ENCODE results near the gene ZNF488. TPM values are rescaled to one million over a fixed set of nuclear protein-coding genes. Genes with fewer than 3 reads are reported as not detected.

The ZNF488 gene
- total and polyA plus RNA-seq, 7 donors = 0.16 to 0.82 (median 0.65) TPM; not detected in 3

DNA sequence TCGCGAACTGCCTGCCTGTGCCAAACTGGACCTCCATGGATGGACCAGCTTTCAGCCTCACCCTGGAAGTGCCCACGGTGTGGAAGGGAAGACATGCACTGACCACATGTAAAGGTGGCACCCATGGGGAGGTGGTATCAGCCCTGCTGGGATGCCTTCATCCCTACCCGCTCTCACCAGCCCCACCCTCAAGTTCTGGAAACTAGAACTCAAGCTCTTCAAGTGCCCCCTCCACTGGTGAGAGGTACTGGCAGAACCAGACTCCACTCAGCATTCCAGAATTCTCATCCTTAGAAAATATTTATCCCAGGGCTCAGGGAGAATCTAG is 5.9 kb downstream of the ZNF488 start:
- intact Hi-C loops (cut with DNase I) = no loop called here
- no peak for DNase-seq
- WGBS, 2 donors = 73 to 85% methylated on average over 4 of the region's 4 CpGs
- Histone ChIP-seq H3K4me3 (no peak overlapping the region), H3K4me1 (peaks cover 0 to 13% (median 12%) of the 10 kb centered on the region in 4 donors), H3K27ac (no peak overlapping the region), H3K9me3 (no peaks in the 10 kb centered on the region), H3K36me3 (no peaks in the 10 kb centered on the region), H3K27me3 (peaks cover 0 to 9% (median 0%) of the 10 kb centered on the region in 3 donors)
- no peak for TF ChIP-seq POLR2AphosphoS5 (IDR thresholded peaks at IDR 0.05)
- no peak for TF ChIP-seq POLR2A (IDR thresholded peaks at IDR 0.05)
- TF ChIP-seq, protein P1, sequence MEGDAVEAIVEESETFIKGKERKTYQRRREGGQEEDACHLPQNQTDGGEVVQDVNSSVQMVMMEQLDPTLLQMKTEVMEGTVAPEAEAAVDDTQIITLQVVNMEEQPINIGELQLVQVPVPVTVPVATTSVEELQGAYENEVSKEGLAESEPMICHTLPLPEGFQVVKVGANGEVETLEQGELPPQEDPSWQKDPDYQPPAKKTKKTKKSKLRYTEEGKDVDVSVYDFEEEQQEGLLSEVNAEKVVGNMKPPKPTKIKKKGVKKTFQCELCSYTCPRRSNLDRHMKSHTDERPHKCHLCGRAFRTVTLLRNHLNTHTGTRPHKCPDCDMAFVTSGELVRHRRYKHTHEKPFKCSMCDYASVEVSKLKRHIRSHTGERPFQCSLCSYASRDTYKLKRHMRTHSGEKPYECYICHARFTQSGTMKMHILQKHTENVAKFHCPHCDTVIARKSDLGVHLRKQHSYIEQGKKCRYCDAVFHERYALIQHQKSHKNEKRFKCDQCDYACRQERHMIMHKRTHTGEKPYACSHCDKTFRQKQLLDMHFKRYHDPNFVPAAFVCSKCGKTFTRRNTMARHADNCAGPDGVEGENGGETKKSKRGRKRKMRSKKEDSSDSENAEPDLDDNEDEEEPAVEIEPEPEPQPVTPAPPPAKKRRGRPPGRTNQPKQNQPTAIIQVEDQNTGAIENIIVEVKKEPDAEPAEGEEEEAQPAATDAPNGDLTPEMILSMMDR (IDR thresholded peaks at IDR 0.05) = no peak
- no peak for TF ChIP-seq EP300 (IDR thresholded peaks at IDR 0.05)

DNA sequence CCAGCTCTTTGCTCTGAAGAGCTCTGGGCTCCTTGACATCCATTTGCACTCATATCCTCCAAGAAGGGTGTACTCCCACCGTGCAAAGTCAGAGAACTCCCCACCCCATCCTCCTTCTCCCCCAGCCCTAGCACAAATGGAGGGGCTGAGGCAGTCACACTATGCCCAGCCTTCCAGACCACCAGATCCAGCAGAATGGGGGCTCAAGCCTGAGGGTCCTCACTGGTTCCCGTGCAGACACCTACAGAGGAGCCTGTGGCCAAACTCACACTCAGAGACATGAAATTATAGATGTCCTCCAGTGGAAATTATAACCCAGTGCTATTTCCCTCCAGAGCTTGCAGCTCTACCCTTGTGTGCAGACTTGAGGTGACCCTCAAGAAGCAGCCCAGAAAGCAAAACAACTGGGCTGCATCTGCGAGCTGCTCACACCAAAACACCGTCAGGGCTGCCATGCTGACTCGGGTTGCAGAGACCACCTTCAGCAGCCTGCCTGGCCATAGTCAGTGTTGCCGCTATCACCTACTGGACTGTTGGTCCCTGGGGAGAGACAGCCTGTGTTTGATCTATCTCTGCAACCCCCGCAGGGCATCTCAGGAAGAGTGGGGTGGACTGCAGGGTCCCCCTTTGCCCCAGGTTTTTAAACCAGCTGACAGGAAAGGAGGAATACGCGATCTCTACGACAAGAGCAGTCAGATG is 7.4 kb downstream of the ZNF488 start:
- intact Hi-C loops (cut with DNase I) = no loop called here
- no peak overlapping the region for H3K4me3 ChIP-seq
- no peak for DNase-seq
- H3K27ac ChIP-seq = no peak overlapping the region
- H3K4me1 ChIP-seq = peaks cover 0 to 13% (median 12%) of the 10 kb centered on the region in 4 donors
- no peak for TF ChIP-seq POLR2AphosphoS5 (IDR thresholded peaks at IDR 0.05)
- TF ChIP-seq EP300 (IDR thresholded peaks at IDR 0.05) = no peak
- TF ChIP-seq POLR2A (IDR thresholded peaks at IDR 0.05) = no peak
- TF ChIP-seq, protein P1 (IDR thresholded peaks at IDR 0.05) = no peak
- H3K27me3 ChIP-seq = peaks cover 0 to 9% (median 0%) of the 10 kb centered on the region in 3 donors
- WGBS, 2 donors = 70 to 73% methylated on average over 10 of the region's 10 CpGs
- H3K36me3 ChIP-seq = no peaks in the 10 kb centered on the region
- no peaks in the 10 kb centered on the region for H3K9me3 ChIP-seq

DNA sequence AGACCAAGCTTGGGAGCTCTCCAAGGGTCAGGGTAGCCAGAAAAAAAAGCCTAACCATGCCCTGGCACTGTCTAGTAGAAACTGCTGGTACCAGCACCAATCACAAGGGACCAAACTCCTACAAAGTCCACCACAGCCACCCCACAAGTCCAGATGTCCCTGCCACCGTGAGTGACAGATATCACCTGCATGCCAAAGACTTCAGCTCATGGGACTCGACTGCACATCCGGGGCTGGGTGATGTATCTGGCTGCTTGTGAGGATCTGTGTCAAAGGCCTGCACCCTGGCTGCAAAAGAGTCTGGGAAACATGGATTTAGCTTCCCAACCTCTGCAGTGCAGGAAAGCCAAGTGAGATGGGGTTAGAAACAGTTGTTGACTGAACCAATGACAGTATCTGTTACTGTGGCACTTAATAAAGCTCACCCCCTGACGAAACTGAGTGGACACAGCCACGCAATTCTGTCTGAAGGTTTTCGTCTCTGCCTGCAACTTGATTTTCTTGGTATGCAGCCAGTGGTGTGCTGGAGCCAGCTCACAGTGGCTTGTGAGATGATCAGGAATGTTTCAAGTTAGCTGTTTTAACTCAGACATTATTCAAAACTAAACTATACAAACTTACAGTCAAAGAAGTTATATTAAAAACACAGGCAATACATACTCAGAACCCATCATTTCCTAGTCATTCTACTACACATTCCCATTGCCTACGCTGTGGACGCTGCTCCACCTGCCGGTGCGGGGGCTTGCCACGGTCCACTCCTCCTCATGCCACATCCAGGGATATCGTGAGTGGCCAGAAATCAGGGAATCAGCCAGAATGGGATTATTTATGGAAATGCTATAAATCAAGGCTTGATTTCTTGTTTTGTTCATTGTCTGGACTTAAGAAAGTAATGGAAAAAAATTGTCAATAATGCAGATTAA is 9.2 kb downstream of the ZNF488 start:
- Histone ChIP-seq H3K9me3 (no peaks in the 10 kb centered on the region), H3K27me3 (peaks cover 0 to 6% (median 0%) of the 10 kb centered on the region in 3 donors), H3K4me3 (no peak overlapping the region), H3K4me1 (peaks cover 0 to 13% (median 12%) of the 10 kb centered on the region in 4 donors), H3K27ac (peak overlapping the region in 1 of 4 donors; percentile 22), H3K36me3 (no peaks in the 10 kb centered on the region)
- TF ChIP-seq, protein P1 (IDR thresholded peaks at IDR 0.05) = peak in 1 of 4 experiments; percentile 12
- no peak for TF ChIP-seq EP300 (IDR thresholded peaks at IDR 0.05)
- TF ChIP-seq POLR2A (IDR thresholded peaks at IDR 0.05) = no peak
- TF ChIP-seq POLR2AphosphoS5 (IDR thresholded peaks at IDR 0.05) = no peak
- WGBS, 2 donors = 80 to 91% methylated on average over 12 of the region's 12 CpGs
- intact Hi-C loops (cut with DNase I) = no loop called here
- DNase-seq = no peak

DNA sequence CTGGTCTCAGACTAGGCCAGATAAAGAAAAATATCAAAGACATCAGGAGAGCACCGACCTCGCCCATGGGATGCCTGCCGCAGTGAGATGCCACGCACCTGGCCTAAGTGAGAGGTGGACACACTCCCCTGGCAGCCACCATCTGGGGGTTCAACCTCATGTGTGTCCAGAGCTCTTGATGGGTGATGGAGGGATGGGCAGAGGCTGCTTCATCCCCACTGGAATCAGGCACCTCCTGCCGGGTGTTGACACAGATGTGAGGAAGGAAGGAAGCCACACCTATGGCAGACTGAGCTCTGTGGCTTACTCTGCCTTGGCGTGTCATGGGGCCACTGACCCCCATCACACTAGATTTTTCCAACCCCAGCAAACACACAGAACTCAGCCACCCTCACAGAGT is 11.4 kb downstream of the ZNF488 start:
- peaks cover 0 to 13% (median 12%) of the 10 kb centered on the region in 4 donors for H3K4me1 ChIP-seq
- no peaks in the 10 kb centered on the region for H3K9me3 ChIP-seq
- intact Hi-C loops (cut with DNase I) = no loop called here
- WGBS, 2 donors = 82 to 85% methylated on average over 6 of the region's 6 CpGs
- no peak for DNase-seq
- no peak overlapping the region for H3K4me3 ChIP-seq
- H3K36me3 ChIP-seq = no peaks in the 10 kb centered on the region
- no peak overlapping the region for H3K27ac ChIP-seq
- H3K27me3 ChIP-seq = no peaks in the 10 kb centered on the region
- TF ChIP-seq POLR2AphosphoS5 (IDR thresholded peaks at IDR 0.05) (no peak), EP300 (IDR thresholded peaks at IDR 0.05) (no peak), POLR2A (IDR thresholded peaks at IDR 0.05) (no peak)
- TF ChIP-seq, protein P1 (IDR thresholded peaks at IDR 0.05) = no peak
